Gastrocnemius medialis (tissue), 4 donors: Measurements from ENCODE around the gene RPS6KA2.

ENCODE experiments used
- POLR2A ChIP-seq, 2 donors: fragments of 450-650 bp; IDR thresholded peaks; one replicate each; pipeline ENCODE4 v1.6.1; 2017; ENCODE audit warnings: antibody characterized with exemption in 2 of 2, mild to moderate bottlenecking in 2 of 2, moderate library complexity in 2 of 2
- TF ChIP-seq, protein P1 (sequence below), 5 experiments: fragments of 450-650 bp in 3 of 5; fragments of 200-600 bp in 2 of 5; sonication (generic) in 2 of 5; IDR thresholded peaks in 4 of 5; conservative IDR thresholded peaks in 1 of 5; 1 replicate in 4 of 5; 2 replicates in 1 of 5; pipeline ENCODE4 v1.5.1; 2016 to 2019; ENCODE audit warnings: antibody characterized with exemption in 5 of 5, mild to moderate bottlenecking in 3 of 5, moderate library complexity in 3 of 5

DNA sequence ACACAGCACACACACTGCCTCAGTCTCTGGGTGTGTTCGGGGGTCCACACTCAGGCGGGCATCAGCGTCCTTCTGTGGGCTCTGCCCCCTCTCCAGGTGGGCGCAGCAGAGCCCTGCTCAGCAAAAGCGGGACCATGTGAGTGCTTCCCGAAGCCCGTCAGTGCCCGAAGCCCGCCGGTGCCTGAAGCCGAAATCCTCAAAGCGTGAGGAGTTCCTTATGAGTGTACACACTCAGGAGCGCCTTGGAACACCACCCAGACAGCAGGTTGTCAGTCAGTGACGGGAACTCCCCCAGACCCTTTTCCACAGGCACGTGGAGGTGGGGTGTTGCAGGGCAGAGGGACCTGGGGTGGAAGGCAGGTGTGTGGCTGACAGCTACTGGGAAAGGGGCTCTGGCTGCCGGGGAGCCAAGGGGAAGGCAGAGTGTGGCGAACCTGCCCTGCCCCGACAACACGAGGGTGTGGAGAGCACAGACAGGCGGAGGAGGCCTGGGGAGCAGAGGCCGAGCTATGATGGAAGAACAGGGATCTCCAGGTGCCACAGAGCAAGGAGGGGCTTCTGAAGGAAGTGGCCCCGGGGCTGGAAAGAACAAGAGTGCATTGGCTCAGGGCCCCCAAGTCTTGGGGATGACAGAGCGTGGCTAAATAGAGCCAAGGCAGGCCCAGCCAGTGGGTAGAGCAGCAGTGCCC is 128.2 kb downstream of the RPS6KA2 start:
- TF ChIP-seq, protein P1, sequence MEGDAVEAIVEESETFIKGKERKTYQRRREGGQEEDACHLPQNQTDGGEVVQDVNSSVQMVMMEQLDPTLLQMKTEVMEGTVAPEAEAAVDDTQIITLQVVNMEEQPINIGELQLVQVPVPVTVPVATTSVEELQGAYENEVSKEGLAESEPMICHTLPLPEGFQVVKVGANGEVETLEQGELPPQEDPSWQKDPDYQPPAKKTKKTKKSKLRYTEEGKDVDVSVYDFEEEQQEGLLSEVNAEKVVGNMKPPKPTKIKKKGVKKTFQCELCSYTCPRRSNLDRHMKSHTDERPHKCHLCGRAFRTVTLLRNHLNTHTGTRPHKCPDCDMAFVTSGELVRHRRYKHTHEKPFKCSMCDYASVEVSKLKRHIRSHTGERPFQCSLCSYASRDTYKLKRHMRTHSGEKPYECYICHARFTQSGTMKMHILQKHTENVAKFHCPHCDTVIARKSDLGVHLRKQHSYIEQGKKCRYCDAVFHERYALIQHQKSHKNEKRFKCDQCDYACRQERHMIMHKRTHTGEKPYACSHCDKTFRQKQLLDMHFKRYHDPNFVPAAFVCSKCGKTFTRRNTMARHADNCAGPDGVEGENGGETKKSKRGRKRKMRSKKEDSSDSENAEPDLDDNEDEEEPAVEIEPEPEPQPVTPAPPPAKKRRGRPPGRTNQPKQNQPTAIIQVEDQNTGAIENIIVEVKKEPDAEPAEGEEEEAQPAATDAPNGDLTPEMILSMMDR (IDR thresholded peaks at IDR 0.05 in 4 of 5, conservative IDR thresholded peaks at IDR 0.05 in 1 of 5): no peak
- no peak for TF ChIP-seq POLR2A (IDR thresholded peaks at IDR 0.05)
